NCI-H146 (cell line): ENCODE data around the gene IL26.

Experiments
- DNase-seq: peaks from one replicate; lab custom pipeline; 2025; lab: John Stamatoyannopoulos, UW

Gene IL26, protein sequence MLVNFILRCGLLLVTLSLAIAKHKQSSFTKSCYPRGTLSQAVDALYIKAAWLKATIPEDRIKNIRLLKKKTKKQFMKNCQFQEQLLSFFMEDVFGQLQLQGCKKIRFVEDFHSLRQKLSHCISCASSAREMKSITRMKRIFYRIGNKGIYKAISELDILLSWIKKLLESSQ

GRCh38 chr12:68225576-68226476, at the start of gene IL26:
TSS of gene IL26 (minus strand) at chr12:68225810. CDS start at chr12:68225756, 54 bp downstream.
- DNase-seq: no peak

- DNase-seq: no peak
These were observed 47.1 kb upstream of the IL26 start for GRCh38 chr12:68272732-68273131.

- DNase-seq: no peak
These were observed 45.7 kb upstream of the IL26 start for GRCh38 chr12:68271346-68271745.

DNA sequence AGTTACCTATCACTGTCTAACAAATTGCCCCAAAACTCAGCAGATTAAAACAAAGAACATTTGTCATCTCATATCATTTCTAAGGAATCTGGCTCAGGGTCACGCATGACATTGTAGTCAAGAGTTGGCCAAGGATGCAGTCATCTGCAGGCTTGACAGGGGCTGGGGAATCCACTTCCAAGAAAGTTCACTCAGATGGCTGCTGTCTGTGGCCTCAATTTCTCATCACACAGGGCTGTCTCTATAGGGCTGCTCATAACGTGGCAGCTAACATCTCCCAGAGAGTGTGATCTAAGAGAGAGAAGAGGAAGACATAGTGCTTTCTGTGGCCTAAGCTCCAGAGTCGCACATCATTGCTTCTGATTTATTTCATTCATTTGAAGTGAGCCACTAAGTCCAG, 44.7 kb upstream of the IL26 start:
- DNase-seq: no peak

- no peak for DNase-seq
These were observed 44.2 kb upstream of the IL26 start for GRCh38 chr12:68269779-68270178.

DNA sequence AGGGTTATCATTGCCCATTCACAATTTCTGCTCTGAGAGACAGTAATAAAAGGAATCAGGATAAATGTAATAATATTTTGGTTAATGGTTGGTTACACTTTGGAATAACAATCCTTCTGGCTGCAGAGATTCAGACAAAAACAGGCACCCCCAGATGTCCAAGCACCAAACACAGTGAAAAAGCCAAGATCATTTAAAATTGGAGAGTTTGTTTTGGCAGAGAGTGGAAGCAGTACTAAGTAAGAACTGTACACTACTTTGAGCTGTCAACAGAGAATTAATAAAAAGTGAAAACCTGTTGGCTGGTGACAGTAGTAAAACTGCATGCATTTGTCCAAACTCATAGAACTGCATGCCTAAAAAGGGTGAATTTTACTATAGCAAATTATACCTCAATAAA, 43.4 kb upstream of the IL26 start:
- no peak for DNase-seq

DNA sequence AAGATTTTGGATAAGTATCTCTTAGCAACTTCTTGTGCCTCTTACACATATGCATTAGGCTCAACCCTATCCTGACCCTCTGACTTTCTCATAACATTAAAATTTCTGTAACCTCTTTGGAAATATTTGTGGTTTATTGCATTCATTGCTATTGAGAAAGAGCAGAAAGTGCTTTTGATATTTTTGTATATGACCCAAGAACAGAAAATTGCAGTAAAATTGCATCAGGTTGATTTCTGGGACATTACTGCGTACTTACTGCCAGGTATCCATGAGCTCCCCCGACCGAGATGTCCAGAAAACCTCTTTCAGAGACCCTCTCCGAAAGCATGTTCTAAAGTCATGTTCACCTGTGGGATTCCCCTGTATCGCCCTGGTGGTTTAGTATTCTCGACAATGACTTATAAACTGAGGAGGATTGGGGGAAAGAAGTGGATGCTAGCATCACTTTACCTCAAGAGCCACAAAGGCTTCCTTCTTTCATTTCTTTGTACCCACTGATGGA, 42.3 kb upstream of the IL26 start:
- no peak for DNase-seq

- no peak for DNase-seq
These were observed 39.2 kb upstream of the IL26 start for GRCh38 chr12:68264857-68265256.

DNA sequence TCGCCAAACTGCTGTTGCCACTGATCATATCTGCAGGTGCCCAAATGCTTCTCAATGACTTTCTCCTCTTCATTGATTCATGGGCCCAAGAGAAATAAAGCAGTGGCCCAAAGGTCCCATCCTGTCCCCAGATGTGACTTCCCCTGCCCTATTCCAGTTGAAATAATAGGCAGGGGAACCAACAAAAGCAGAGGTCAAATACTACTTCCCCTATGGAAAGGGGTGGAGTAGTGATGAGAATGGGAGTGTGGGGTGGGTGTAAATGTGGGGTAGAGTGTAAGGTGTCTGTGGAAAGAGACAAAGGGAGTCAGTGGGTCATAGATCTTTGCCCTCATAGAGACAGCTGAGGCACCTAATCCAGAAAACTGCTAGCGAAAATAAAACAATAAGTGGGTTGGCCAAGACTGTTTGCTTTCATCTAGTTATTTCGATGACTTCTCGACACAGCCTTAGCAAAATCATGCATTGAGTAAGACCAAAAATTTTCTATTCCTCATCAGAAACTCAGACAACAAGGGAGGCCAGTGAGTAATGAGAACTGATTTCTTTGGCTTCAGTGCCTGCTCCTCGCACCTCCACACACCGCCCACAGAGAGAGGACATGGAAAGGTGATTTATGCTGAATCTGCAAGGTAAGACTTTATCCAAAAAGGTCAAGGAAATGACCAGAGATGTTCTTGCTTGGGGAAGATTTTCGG, 38.7 kb upstream of the IL26 start:
- no peak for DNase-seq

DNA sequence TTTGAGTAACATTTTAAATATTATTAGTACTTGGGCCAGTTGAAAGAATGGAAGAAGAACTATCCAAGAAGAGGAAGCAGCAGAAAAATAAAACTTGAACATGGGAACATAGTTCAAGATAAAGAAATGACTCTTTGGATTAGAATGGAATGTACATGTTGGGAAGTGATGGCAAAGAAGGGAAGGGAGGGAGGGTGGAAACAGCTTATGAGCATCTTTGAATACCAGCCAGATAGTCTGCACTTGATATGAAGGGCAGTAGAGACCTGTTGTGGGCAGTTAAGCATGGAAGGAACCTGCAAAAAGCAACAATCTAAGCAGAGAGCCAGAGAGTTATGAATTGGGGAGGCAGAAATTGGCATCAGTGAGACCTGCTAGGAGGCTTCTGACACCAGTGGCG, 37.8 kb upstream of the IL26 start:
- DNase-seq: no peak

GRCh38 chr12:68261896-68262295, 36.3 kb upstream of the IL26 start:
- no peak for DNase-seq

GRCh38 chr12:68260153-68260552, 34.5 kb upstream of the IL26 start:
- no peak for DNase-seq

- DNase-seq: no peak
These were observed 33.8 kb upstream of the IL26 start for GRCh38 chr12:68259318-68259940.

GRCh38 chr12:68253504-68253903, 27.9 kb upstream of the IL26 start, which contains the start of gene IL22:
TSS of gene IL22 (minus strand) at chr12:68253604. CDS start at chr12:68253448, 156 bp downstream.
- DNase-seq: no peak

DNA sequence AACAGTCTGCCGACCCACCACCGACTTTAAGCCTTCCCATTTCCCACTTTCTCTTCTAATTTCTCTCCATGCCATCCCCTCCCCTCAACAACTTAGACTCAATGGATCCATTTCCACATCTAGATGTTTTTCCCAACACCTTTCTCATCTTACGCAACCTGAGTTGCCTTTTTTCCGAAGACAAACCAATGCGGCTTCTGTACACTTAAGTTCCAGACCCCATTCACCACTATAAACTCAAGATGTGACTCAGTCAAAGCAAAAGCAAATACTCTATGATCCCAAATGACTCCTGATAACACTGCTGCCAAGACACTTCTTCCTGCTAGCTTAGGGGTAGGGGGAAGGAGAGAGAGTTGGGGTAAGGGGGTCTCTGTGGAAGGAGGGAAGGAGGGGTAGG, 26.5 kb upstream of the IL26 start:
- no peak for DNase-seq

DNA sequence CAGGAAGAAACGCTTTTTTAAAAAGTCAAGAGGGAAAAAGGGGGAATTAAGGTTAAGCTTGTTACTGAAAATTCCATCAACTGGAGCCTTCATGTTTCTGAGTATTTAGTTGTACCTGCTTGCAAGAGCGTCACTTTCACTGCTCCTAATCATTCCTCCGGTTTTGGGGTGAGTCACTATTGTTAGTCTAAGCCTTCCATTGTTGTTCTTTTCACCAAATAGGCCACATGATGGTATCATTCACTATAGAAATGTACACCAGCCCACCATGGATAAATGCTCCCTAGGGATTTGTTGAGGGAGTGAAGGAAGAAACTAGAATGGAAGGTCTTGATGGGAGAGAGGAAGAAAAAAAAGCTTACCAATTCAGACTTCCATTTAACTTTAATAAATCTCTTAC, 24.8 kb upstream of the IL26 start:
- no peak for DNase-seq

DNA sequence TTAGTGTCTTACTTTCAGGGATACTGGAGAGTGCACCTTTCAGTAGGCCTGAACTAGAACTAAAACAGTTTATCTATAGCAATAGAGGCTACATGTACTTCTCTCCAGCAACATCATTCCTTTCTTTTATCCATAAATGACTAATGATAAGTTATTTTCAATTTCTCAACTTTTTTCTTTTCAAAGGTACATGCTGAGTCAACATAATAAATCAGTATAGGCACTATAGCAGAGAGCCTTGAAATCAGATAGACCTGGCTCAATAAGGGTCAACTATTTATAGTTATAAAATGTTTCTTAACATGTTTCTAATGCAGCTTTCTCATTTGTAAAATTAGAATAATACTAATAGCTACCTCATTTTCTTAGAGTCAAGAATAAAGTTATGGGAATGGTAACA, 22.2 kb upstream of the IL26 start:
- DNase-seq: no peak

DNA sequence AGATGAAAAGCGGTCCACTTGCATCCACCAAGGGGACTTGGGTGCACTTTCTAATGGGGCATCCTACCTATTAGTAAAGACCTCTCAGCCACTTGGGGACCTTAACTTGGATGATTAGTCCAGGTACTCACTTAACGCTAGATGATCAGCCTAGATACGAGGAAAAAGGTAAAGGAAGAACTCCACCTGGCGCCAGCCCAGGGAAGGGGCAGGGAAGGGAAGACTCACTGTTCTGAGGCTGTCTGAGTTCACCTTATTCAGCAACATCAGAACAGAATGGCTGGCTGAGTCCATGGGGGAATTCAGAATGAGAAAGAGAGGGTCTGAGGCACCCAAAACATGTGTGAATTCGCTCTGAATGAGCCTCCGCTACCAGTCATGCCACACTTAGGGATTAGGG, 20.7 kb upstream of the IL26 start:
- no peak for DNase-seq

DNA sequence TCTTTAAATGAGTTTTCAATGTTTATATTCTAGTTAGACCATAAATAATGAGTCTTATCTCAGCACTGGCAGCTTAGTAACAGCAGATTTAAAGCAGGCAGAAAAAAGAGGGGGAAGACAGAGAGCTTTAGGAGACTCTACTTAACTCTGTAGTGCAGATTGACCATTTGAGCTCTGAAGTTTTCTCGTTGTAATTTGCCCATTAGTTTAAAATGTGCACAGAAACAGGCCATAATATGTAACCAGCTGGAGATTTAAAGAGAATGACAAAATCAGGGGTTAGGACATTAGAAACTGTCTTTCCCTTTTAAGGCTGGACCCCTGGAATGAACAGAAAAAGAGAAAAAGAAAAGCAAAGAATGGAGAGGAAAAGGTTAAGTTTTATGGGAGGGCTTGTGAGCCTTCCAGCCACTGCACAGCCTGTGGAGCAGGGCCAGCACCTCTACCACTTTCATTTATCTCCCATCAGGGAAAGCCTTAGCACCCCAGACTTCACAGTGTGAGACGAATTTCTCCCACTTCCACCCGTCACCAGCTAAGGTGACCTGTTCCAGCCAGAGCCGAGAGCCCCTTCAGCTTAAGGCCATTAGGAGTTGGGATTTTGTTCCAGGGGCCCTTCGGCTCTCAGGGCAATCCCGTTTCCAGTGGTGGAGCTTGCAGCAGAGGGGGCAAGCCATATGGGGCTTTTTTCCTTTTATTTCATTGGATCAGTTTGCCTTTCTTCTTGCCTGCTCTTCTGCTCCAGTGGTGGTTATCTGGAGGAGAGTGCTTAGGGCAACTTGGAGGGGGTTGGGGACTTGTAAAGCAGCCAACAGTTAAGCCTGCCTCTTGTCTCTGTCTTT, 19.8 kb upstream of the IL26 start:
- DNase-seq: no peak

DNA sequence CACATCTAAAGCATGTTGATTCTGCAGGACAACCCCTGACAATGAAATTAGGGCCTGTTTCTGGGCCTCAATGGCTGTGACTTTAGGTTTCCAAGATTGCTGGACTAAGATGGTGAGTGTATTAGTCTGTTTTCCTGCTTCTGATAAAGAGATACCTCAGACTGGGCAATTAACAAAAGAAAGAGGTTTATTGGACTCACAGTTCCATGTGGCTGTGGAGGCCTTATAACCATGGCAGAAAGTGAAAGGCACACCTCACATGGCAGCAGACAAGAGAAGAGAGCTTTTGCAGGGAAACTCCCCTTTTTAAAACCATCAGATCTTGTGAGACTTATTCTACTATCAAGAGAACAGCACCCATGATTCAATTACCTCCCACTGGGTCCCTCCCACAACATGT, 17.2 kb upstream of the IL26 start:
- no peak for DNase-seq

- DNase-seq: no peak
These were observed 15.4 kb upstream of the IL26 start for GRCh38 chr12:68240975-68241374.
